GM10266 (cell line): Measurements from ENCODE around the gene ZNF469.

Experiments
- DNase-seq: peaks from one replicate; pipeline ENCODE4 v3.0.0; 2012; ENCODE audit errors: extremely low spot score
- TF ChIP-seq, protein P1 (sequence below): IDR thresholded peaks from 2 replicates; pipeline ENCODE4 v1.5.1; 2012; ENCODE audit warnings: mild to moderate bottlenecking, low read depth; ENCODE audit not compliant: control insufficient read depth, insufficient read depth; ENCODE audit errors: missing control alignments

Gene ZNF469

GRCh38 chr16:88376835-88377726 is 5.7 kb upstream of the ZNF469 start:
- TF ChIP-seq, protein P1, sequence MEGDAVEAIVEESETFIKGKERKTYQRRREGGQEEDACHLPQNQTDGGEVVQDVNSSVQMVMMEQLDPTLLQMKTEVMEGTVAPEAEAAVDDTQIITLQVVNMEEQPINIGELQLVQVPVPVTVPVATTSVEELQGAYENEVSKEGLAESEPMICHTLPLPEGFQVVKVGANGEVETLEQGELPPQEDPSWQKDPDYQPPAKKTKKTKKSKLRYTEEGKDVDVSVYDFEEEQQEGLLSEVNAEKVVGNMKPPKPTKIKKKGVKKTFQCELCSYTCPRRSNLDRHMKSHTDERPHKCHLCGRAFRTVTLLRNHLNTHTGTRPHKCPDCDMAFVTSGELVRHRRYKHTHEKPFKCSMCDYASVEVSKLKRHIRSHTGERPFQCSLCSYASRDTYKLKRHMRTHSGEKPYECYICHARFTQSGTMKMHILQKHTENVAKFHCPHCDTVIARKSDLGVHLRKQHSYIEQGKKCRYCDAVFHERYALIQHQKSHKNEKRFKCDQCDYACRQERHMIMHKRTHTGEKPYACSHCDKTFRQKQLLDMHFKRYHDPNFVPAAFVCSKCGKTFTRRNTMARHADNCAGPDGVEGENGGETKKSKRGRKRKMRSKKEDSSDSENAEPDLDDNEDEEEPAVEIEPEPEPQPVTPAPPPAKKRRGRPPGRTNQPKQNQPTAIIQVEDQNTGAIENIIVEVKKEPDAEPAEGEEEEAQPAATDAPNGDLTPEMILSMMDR: no peak
- no peak for DNase-seq

GRCh38 chr16:88377961-88378360 is 4.8 kb upstream of the ZNF469 start:
- no peak for DNase-seq
- TF ChIP-seq, protein P1: no peak

GRCh38 chr16:88378401-88378800 is 4.4 kb upstream of the ZNF469 start:
- DNase-seq: no peak
- TF ChIP-seq, protein P1: no peak

DNA sequence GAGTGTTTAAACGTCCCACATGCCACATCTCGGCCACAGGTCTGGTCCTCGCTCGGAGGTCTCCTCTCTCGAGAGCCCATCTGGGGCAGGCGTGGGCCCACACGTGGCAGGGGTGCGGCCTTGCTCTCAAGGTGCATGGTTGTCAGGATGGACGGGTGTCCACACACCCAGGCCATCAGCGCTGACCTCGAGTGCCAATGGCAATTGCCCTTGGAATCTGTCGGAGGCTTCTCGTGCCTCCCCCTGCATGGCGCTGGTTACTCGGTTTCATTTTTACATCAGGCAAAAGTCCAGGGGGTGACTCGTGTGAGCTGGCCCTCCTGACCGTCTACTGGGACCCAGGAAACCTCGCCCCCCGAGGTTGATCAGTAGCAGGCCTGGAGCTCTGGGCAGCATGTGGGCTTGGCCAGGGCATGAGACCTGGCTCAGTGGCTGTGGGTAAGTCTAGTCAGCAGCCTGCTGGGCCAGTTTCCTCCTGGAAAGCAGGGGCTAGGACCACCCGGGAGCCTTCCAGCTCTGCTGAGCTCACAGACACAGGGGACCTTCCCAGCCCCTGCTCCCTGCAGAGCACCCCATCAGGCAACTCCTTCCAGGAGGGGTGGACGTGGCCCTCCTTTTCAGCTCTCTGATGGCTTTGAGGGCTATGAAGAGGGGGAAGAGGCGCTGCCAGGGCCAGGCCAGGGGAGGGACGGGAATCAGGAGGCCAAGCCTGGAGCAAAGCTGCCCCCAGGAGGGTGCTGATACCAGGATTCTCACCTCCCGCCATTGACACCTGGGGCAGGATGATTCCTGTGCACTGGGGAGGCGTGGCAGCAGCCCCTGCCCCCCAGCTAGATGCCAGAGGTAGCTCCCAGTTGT is 3.7 kb upstream of the ZNF469 start:
- no peak for DNase-seq
- TF ChIP-seq, protein P1: no peak

- DNase-seq: no peak
- TF ChIP-seq, protein P1: no peak
These were observed 3.1 kb upstream of the ZNF469 start for GRCh38 chr16:88379694-88380040.

DNA sequence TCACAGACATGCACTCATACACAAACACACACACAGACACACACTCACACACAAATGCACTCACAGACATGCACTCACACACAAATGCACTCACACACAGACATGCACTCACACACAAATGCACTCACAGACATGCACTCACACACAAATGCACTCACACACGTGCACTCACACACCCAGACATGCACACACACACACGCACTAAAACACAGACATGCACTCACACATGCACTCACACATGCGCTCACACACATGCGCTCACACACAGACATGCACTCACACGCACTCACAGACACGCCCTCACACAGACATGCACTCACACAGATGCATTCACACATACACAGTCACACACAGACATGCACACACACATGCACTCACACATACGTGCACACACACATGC is 2.7 kb upstream of the ZNF469 start:
- TF ChIP-seq, protein P1: no peak

More for the DNA sequence above, 2.7 kb upstream of the ZNF469 start:
- DNase-seq: no peak
